AG04449 (cell line): Measurements from ENCODE around the gene POU5F1.
"Not testable (repeated sequence)": the region's sequence is repeated elsewhere in the genome, so short reads cannot be mapped to it uniquely, and the experiment has no call there.

Source experiments
- CTCF ChIA-PET: fragments of 350-600 bp; formaldehyde crosslinking; extraction: SDS; loops from one replicate; lab custom pipeline; 2021; ENCODE audit warnings: antibody characterized with exemption; lab: Yijun Ruan, JAX
- POLR2A ChIA-PET: fragments of 400-600, 350-600 bp; formaldehyde crosslinking; extraction: SDS; loops from one replicate; lab custom pipeline; 2020; ENCODE audit warnings: antibody characterized with exemption, inconsistent platforms; lab: Yijun Ruan, JAX
- DNase-seq: peaks from one replicate; pipeline ENCODE4 v3.0.0-alpha.2; 2010; ENCODE audit warnings: low read depth, low spot score
- H3K4me3 ChIP-seq: 2 replicates; pipeline ENCODE4 v1.5.1; 2011; ENCODE audit warnings: low read depth, mild to moderate bottlenecking, control low read depth, low read length
- TF ChIP-seq, protein P1 (sequence below): IDR thresholded peaks from one replicate; pipeline ENCODE4 v1.5.1; 2011; ENCODE audit warnings: mild to moderate bottlenecking, moderate library complexity, low read length, control low read depth, inconsistent platforms; ENCODE audit not compliant: insufficient read depth; ENCODE audit errors: missing control alignments

POU5F1 gene

DNA sequence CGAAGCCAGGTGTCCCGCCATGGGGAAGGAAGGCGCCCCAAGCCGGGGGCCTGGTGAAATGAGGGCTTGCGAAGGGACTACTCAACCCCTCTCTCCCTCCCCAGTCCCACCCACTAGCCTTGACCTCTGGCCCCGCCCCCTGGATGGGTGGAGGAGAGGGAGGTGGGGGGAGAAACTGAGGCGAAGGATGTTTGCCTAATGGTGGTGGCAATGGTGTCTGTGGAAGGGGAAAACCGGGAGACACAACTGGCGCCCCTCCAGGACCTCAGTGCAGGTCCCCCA lies at the start of gene POU5F1:
TSS of gene POU5F1 (minus strand) at position 83 of the 282 bp plus-strand sequence. CDS start at position 21, 62 bp downstream.
- CTCF ChIA-PET = no interaction called here
- TF ChIP-seq, protein P1, sequence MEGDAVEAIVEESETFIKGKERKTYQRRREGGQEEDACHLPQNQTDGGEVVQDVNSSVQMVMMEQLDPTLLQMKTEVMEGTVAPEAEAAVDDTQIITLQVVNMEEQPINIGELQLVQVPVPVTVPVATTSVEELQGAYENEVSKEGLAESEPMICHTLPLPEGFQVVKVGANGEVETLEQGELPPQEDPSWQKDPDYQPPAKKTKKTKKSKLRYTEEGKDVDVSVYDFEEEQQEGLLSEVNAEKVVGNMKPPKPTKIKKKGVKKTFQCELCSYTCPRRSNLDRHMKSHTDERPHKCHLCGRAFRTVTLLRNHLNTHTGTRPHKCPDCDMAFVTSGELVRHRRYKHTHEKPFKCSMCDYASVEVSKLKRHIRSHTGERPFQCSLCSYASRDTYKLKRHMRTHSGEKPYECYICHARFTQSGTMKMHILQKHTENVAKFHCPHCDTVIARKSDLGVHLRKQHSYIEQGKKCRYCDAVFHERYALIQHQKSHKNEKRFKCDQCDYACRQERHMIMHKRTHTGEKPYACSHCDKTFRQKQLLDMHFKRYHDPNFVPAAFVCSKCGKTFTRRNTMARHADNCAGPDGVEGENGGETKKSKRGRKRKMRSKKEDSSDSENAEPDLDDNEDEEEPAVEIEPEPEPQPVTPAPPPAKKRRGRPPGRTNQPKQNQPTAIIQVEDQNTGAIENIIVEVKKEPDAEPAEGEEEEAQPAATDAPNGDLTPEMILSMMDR = no peak
- no peak for DNase-seq
- POLR2A ChIA-PET = no interaction called here
- H3K4me3 ChIP-seq = no peak within 1 kb of the TSS

DNA sequence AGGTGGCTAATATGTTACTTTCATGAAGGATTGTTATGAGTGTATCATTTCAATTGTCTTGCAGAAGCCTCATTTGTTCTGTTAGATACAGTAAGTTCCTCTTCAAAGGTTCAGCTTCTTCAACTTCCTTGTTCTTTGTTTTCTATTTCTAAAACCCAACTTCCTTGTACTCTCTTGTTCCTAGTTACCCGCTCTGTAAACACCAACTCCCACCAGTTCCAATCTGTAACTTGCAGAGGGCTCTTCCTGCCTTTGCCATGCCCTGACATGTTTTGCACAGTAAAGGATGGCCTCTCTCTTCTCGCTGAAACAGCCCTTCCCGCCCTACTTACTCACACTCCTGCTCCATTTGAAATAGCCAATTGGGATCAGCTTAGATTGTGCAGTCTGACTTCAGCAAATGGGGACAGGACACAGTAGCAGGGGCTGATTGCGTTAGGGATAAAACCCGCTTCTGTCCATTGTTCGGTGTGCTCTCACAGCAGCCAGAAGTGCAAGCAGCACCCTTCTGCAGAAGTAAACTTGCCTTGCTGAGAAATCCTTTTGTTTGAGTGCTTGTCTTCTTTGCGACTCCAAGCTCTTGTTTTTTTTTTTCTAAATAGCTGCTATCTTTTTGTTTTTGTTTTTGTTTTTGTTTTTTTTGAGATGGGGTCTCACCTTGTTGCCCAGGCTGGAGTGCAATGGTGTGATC lies 45.9 kb upstream of the POU5F1 start:
- CTCF ChIA-PET = interaction anchor here (0.5 to 1.5 kb wide), 2 partner anchors 15 to 150 kb away, joined by 3 to 6 read pairs; no protein-coding TSS in a partner anchor
- TF ChIP-seq, protein P1 = no peak
- no peak overlapping the region for H3K4me3 ChIP-seq
- no peak for DNase-seq
- POLR2A ChIA-PET = no interaction called here

DNA sequence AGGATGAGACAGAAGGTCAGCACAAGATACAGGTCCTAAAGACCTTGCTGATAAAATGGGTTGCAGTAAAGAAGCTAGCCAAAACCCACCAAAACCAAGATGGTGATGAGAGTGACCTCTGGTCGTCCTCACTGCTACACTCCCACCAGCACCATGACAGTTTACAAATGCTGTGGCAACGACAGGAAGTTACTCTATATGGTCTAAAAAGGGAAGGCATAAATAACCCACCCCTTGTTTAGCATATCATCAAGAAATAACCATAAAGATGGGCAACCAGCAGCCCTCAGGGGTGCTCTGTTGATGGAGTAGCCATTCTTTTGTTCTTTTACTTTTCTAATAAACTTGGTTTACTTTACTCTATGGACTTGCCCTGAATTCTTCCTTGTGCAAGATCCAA lies 44.7 kb upstream of the POU5F1 start:
- CTCF ChIA-PET, H3K4me3 ChIP-seq, DNase-seq, POLR2A ChIA-PET: not testable (repeated sequence)

DNA sequence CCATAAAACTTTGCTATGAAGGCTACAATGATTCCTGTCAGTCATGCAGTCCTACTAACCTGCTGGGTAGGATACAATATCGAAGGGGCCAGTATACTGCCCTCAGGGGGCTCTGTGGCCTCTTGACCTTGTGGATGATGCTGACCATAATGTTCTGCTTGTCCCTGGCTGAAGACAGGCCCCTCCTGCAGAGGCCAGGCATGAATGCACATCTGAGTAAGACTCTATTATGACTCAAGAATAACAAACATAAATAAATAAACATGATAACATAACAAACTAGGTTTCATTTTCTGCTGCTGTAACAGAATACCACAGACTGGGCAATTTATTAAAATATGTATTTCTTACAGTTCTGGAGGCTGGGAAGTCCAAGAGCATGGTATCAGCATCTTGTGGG lies 44.0 kb upstream of the POU5F1 start:
- CTCF ChIA-PET = no interaction called here
- no peak for DNase-seq
- POLR2A ChIA-PET = no interaction called here
- TF ChIP-seq, protein P1 = no peak
- no peak overlapping the region for H3K4me3 ChIP-seq

DNA sequence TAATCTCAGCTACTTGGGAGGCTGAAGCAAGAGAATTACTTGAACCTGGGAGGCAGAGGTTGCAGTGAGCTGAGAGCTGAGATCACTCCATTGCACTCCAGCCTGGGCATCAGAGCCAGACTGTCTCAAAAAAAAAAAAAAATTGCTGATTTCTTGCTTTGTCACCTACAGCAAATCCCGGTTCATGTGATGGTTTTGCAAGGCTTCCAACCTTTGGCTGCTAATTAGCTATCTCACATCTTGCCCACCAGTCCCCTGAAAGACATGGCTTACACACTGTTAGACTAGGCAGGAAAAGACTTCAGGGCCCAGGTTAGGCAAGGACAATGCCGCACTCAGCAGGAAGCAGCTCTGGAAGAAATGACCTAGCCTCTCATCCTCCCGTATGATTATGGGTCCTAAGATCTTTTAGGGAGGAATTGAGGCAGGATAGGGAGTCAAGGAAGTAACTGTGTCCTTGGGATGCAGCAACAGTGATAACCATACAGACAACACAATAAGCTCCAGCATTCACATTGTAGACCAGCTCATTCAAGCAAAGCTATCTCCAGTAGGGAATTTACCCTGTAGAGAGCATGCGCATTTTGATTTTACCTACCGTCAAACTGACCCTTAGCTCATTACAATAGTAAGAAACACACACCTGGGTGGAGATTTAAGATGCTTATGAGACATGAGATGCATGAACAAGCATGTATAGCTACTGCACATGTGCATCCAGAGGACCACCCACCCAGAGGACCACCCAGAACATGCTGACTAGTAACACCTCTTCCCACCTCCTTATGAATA lies 40.5 kb upstream of the POU5F1 start:
- TF ChIP-seq, protein P1 = no peak
- ChIA-PET POLR2A (no interaction called here), CTCF (interaction anchor here (1.2 to 1.7 kb wide), 2 partner anchors 14 to 156 kb away, joined by 3 to 4 read pairs; no protein-coding TSS in a partner anchor)
- no peak overlapping the region for H3K4me3 ChIP-seq
- no peak for DNase-seq

DNA sequence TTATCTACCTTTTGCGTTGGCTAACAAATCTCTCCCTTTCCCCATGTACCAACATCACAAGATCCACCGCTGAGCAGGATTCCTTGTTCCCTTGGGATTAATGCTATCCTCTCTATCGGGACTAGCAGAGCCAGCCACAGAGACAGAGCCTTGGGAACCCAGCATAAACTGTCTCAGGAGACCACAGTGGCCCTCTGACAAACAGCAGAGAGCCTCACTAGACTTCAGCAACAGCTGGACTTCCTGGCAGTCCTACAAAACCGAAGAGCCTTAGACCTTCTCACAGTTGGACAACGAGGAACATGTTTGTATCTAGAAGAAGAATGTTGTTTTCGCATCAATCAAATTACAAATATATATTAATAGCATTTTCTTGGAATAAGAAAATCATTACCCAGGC lies 39.6 kb upstream of the POU5F1 start:
- ChIA-PET CTCF (interaction anchor here (1.7 to 4.6 kb wide), 2 partner anchors 13 to 156 kb away, joined by 4 to 20 read pairs; no protein-coding TSS in a partner anchor), POLR2A (no interaction called here)
- TF ChIP-seq, protein P1 = no peak
- no peak overlapping the region for H3K4me3 ChIP-seq
- no peak for DNase-seq
